ENCODE data around the gene TMEM132C.

Gene TMEM132C

DNA sequence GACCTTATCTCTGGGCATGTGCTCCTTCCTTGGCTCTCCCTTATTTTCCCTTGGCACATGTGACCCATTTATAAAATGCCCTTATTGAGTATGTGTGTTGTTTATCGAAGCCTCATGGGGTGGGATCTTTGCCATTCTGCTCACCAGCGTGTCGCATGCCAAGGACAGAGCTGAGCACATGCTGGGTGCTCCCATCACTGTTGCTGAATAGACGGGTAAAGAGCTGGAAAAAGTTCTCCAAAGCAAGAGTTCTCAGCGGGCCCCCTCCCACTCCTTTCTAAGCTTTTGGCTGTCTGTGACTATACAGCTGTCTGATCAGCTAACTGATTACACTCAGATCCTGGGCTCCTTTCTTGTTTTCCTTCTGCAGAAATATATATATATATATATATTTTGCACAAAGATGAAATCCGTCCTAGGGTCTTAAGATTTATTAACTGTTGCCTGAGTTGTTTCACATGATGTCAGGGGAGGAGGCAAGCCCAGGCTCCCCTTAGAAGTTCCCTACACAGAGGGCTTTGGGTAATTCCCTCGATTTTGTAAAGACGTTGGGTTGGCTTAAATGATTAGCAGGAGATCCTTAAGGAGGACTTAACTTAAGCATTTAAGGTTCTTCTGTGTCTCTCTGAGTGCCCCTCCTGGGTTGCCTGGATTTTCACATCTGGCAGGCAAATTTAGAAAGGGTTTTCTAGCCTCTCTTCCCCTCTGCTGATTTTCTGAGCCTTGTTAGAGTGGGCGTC lies 71.6 kb downstream of the TMEM132C start:
- DNase-seq (ENCODE audit: low spot score) = no peak

- no peak for DNase-seq (ENCODE audit: low spot score)
Measured at GRCh38 chr12:128339126-128339520, 72.2 kb downstream of the TMEM132C start.

DNA sequence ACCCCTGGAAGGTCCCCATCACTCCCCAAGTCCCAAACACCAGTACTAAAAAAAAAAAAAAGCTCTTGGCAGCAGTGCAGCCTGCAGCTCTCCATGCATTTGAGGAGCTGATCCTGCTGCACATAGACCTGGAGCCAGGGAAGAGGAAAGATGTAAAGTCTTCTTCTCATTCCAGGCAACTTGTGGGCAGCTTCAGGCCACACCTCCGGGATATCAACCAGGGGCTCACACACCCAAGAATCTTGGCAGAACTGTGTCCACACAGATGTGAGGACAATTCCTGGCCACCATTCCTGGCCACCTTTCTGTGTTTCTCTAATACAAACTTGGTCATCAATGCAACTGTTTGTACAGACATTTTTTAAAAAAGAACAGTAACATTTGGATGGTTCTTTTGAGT lies 72.7 kb downstream of the TMEM132C start:
- no peak for DNase-seq (ENCODE audit: low spot score)

- DNase-seq (ENCODE audit: low spot score) = no peak
Measured at GRCh38 chr12:128353301-128353700, 86.3 kb downstream of the TMEM132C start.

DNA sequence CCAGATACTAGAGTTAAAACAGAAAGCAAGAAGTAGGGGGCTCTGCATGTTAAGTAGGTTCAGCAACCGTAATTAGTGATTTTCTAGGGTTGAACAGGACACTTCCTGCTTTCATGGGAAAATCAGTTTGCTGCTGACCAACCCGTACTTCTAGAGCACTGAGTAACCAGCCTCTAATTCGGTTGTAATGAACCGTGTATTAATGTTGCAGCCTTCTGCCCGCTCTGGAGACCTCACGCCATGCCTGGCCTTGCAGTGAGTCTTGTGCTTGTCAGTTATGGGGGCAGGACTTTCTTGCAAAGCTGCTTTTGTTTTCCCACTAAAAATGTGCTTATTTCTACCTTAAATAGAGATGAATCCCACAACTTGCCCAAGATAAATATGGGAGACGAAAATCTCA lies 89.6 kb downstream of the TMEM132C start:
- no peak for DNase-seq (ENCODE audit: low spot score)

- DNase-seq (ENCODE audit: low spot score) = no peak
Measured at GRCh38 chr12:128361400-128361995, 94.5 kb downstream of the TMEM132C start.

DNA sequence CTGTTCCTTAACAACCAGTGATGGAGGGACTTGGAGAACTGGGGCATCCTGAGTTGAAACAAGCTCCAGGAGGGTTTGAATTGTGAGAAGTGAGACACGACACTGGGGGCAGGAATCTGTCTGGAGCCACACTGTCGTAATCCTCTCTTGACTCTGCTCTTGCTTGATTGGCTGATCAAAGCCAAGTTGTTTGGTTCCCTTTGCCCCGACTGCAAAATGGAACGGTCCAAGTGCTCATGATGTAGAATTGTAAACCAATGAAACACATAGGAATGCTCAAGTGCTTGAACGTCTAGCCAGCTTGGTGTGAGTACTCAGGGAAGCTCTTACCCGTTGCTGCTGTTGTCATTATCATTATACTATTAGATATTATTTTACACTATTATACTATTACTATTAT lies 98.1 kb downstream of the TMEM132C start:
- DNase-seq (ENCODE audit: low spot score) = peak; percentile 37

DNA sequence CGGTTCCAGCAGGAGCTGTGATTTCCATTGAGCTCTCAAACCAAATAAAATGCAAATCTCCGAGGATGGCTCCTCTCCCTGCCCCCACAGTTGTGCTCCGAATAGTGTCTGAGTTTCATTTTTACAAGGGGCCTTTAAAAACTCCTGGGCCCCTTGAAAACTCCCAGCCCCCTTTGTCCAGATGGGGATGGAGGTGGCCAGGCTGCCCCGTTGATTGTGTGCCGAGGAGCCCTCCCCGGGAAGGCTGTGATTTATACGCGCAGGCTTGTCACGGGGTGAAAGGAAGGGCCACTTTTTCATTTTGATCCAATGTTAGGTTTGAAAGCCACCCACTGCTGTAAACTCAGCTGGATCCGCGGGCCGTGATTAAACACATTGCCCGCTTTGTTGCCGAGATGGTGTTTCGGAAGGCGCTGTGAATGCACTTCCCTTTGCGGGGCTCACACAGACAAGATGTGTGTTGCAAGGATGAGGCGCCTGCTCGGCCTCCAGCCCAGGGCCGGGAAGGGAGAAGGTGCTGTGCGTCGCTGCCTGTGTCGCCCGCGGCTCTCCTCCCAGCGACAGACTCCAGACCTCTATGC lies 98.8 kb downstream of the TMEM132C start:
- peak; percentile 61 for DNase-seq (ENCODE audit: low spot score)

- no peak for DNase-seq (ENCODE audit: low spot score)
Measured at GRCh38 chr12:128367961-128368360, 101.0 kb downstream of the TMEM132C start.

DNA sequence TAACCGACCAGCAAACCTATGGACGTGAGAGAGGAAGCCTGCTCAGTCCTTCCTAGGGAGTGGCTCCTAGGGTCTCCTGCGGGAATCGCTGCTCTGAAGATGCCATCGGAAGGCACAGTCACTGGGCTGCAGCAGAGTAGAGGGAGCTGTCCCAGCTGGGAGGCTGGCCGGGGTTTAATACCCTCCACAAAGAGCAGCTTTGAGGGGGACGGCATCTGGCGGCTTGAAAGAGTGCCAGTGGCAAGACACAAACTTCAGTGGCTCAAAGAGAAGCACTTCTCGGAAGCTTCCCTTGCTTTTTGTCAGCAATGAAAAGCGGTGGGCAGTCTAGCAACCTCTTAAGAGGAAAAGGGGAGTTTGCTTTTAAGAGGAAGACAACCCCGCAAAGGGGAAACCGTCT lies 114.6 kb downstream of the TMEM132C start:
- DNase-seq (ENCODE audit: low spot score) = peak; percentile 91

DNA sequence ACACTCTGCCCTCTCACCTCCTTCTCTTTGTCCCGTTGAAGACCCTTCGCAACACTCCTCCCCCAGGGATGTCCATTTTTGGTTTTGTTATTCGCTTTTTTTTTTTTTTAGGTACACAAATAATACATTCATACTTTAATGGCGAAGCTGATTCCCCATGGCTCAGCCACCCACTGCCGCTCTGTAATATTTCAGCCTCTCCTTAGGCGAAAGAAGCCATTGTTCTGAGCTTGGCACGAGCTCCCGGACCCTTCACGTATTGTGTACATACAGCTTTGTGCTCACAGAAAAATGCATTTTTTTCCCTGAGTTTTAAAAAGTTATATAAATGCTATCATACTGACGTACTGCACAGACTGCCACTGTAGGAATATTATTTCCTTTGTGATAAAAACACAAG lies 115.0 kb downstream of the TMEM132C start:
- peak; percentile 85 for DNase-seq (ENCODE audit: low spot score)

DNA sequence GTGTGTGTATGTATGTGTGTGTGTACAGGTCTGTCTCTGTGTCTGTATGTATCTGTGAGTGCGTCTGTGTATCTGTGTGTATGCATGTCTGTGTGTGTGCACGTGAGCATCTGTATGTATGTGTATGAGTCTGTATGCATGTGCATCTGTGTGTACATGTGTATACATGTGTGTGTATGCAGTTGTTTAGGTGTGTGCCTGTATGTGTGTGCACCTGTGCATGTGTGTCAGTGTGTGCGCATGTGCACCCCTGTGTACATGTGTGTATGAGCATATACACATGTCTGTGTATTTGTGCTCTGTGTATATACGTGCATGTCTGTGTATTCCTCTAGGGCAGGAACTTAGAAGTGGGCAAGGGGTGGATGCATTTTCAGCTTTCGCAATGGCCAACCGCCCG lies 116.0 kb downstream of the TMEM132C start:
- no peak for DNase-seq (ENCODE audit: low spot score)

DNA sequence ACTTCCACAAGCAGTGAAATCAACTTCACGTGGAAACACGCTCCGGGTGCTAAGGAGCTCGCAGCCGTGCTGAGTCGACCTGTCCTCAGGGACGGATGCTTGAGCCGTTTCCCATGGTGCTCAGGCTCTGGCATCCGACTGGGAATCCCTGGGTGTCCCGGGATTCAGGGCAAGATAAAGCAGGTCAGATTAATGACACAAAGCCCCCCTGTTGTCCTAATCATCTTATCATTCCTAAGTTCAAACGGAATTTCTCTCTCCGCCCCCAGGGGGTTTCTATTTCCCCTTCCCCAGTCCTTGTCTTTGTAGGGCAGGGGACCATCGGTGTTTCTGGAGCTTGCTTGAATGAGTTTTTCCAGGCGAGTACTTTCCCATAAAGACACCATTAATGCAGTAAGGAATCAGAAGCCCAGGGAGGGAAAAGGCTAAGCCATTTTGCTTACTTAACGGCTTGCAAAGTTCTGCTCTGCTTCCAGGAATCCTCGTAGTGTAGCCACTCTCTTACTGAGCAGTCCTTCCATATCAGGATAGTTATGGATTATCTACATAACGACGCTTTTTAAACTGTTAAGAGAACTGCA lies 116.5 kb downstream of the TMEM132C start:
- DNase-seq (ENCODE audit: low spot score) = no peak

DNA sequence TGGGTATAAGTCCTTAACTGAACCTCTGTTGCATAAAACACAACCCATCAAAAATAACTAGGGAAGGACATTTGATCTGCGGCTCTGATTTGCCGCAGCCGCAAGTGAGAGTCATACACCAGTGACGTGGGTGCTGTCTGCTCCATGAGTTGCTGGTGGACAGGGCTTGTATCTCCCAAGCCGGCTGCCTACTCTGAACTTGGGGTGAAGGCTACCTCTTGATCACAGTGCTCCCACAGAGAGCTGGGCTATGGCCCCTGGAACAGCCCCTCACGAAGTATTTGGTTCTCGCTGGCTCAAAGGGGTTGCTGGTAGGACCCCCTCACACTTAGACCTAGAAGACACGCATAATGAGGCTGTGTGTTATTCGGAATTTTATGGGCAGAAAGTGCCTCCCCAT lies 118.8 kb downstream of the TMEM132C start:
- DNase-seq (ENCODE audit: low spot score) = no peak

GRCh38 chr12:128387811-128388422 lies 120.9 kb downstream of the TMEM132C start:
- DNase-seq (ENCODE audit: low spot score) = peak; percentile 58

DNA sequence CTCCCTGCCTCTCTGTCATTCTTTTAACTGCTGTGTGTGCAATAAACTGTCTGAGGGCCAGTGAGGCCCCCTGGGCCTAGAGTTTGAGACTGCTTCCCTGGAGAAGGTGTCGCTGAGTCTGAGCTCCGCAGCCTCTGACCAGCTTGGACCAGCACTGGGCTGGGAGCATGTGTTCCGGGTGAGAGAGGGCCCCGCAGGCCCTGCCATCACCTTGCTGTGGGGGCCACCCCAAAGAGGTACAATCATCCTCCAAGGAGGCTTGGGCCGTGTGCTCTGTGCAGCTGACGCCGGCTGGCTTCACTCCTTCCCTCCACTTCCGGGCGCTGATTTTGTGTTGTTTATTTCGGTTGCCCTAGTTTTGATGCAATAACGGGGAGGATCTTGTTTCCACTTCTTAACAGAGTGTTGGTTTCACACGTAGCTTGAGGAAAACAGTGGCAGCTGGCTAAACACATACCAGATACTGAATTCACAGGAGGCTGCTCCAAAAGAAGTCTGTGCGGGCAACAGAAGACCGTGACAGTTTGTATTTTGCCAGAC lies 121.6 kb downstream of the TMEM132C start:
- no peak for DNase-seq (ENCODE audit: low spot score)

DNA sequence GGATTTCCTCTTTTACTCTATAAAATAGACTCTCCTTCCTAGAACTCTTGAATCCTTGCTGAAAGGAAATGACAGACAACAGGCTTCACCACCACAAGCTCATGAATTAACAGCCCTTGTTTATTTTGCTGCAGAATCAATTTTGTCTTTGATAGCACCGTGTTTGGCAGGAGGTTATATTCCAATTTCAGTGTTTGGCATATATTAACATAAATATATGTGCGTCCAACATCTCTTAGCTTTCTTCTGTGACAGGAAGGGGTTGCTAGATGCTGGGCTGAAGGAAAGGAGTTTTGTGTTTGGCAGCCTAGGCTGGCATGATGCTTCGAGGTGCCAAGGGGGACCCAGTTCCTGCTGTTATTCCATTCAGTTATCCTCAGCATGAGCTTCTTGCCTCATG lies 126.4 kb downstream of the TMEM132C start:
- DNase-seq (ENCODE audit: low spot score) = no peak

DNA sequence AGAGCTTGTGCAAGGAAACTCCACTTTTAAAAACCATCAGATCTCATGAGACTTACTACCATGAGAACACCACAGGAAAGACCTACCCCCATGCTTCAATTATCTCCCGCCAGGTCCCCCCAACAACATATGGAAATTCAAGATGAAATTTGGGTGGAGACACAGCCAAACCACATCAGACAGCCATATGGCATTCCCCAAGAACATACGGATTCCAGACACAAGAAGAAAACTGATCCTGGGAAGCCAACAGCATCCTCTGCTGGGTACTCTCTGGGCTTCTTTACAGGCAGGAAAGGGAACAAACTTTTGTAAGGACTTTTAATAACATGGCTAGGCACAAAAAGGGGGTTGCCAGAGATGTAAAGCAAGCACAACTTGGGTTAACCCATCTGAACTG lies 127.2 kb downstream of the TMEM132C start:
- DNase-seq (ENCODE audit: low spot score) = no peak

- DNase-seq (ENCODE audit: low spot score) = no peak
Measured at GRCh38 chr12:128399253-128399652, 132.3 kb downstream of the TMEM132C start.

DNA sequence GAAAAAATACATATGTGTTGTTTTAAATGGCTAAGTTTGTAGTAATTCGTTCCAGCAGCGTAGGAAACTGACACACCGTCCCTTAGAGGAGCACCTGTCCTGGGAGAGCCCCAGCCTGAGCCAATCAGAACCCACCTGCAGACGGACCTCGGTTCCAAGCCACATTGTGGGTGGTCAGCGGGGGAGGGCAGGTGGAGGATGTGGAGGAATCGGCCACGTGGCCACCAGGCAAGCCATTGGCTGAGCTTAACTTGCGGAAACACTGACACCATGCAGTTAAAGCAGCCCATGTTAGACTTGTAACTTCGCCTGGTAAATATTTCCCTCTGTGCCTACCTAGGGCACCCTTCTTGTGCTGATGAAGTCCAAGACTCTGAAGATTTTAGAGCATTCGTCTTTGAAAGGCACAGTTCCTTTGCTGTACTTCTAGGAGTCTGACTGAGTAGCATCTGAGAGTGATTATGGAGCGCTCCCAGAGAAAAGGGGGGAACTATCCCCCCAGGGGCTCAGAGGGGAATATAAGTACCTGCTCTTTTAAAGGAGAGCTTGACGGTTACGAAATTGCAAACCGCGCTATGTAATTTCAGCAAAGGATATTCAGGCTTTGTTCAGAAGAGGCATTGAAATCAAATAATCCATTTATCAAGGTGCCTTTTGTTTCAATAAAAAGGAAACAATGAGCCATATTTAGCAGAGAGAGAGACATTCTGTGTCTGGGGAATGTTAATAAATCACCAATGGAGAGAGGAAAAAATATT lies 135.7 kb downstream of the TMEM132C start:
- no peak for DNase-seq (ENCODE audit: low spot score)

DNA sequence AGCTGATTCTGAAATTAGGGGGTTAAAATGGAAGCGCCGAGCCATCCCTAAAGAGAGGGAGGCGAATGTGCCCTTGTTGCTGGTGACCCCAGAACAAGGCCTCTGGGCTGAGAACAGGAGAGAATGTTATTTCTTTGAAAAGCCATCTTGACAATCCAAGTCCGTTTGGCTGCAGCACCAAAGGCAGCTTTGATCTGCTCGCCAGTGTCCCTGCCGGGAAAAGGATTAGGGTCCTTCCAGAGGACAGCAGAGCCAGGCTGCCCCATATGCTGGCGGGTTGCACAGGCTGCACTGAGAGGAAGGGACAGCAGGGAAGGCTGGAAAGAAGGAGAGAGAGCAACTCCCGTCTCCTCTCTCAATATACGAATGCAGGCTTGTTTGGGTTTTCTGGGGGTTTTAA lies 141.7 kb downstream of the TMEM132C start:
- no peak for DNase-seq (ENCODE audit: low spot score)
